GM12873 (cell line): Measurements from ENCODE around the gene ASS1.

Experiments
- TF ChIP-seq, protein P1 (sequence below): IDR thresholded peaks from 2 replicates; pipeline ENCODE4 v1.5.1; 2012; ENCODE audit warnings: low read depth, mild to moderate bottlenecking, moderate library complexity, low read length, control low read depth; ENCODE audit not compliant: insufficient read depth; ENCODE audit errors: missing control alignments

The ASS1 gene

GRCh38 chr9:130473566-130473965 is 28.8 kb downstream of the ASS1 start:
- TF ChIP-seq, protein P1, sequence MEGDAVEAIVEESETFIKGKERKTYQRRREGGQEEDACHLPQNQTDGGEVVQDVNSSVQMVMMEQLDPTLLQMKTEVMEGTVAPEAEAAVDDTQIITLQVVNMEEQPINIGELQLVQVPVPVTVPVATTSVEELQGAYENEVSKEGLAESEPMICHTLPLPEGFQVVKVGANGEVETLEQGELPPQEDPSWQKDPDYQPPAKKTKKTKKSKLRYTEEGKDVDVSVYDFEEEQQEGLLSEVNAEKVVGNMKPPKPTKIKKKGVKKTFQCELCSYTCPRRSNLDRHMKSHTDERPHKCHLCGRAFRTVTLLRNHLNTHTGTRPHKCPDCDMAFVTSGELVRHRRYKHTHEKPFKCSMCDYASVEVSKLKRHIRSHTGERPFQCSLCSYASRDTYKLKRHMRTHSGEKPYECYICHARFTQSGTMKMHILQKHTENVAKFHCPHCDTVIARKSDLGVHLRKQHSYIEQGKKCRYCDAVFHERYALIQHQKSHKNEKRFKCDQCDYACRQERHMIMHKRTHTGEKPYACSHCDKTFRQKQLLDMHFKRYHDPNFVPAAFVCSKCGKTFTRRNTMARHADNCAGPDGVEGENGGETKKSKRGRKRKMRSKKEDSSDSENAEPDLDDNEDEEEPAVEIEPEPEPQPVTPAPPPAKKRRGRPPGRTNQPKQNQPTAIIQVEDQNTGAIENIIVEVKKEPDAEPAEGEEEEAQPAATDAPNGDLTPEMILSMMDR, result no peak

- TF ChIP-seq, protein P1, result no peak
These were observed 29.3 kb downstream of the ASS1 start for GRCh38 chr9:130474106-130474505.

- TF ChIP-seq, protein P1, result no peak
These were observed 31.5 kb downstream of the ASS1 start for GRCh38 chr9:130476151-130476730.

- TF ChIP-seq, protein P1, result no peak
These were observed 32.8 kb downstream of the ASS1 start for GRCh38 chr9:130477564-130477963.

- TF ChIP-seq, protein P1, result no peak
These were observed 33.4 kb downstream of the ASS1 start for GRCh38 chr9:130478152-130478551.

GRCh38 chr9:130478736-130479575 is 34.2 kb downstream of the ASS1 start:
- TF ChIP-seq, protein P1, result no peak

DNA sequence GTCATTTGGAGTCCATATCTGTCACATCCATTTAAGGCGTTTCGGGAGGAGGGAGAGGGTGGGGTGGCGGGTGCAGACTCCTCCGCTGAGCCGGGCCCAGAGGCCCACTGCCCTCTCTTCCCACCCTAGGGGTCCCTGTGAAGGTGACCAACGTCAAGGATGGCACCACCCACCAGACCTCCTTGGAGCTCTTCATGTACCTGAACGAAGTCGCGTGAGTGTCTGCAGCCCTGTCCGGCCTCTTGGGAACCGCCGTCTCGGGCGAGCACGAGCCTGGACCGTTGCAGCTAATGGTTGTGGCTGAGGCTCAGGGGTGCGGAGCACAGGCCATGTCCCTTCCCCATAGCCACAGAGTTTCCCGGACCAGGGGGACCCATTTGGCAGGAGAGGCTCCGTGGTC is 34.8 kb downstream of the ASS1 start:
- TF ChIP-seq, protein P1, result no peak
